B cell (primary cell): ENCODE results near the gene GLIS1.

Experiments used
- EZH2 ChIP-seq: IDR thresholded peaks from 2 replicates; pipeline ENCODE4 v1.6.1; 2012; ENCODE audit warnings: borderline replicate concordance, low read depth, mild to moderate bottlenecking, moderate library complexity, low read length; ENCODE audit not compliant: insufficient read depth, poor library complexity, severe bottlenecking
- TF ChIP-seq, protein P1 (sequence below): fragments of 200-600 bp; IDR thresholded peaks from one replicate; pipeline ENCODE4 v1.8.0; 2022; ENCODE audit warnings: antibody characterized with exemption, mild to moderate bottlenecking

DNA sequence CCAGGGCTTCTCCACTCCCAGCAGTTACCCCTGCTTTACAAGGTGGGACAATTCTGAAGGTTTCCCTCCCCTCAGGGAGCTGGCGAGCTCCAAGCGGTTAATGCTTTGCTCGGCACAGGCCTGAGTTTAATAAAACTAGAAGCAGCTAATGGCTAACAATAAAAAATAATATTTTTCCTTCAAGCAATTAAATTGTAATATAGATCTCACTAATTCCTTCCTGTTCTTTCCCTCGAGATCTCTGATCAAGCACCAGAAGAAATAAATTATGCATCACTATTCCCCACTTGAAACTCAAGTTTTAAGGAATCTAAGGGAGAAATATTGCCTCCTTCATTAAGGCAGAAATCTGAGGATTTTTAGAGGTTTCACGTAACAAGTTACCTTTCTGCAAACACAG, 42.9 kb downstream of the GLIS1 start:
- TF ChIP-seq, protein P1, sequence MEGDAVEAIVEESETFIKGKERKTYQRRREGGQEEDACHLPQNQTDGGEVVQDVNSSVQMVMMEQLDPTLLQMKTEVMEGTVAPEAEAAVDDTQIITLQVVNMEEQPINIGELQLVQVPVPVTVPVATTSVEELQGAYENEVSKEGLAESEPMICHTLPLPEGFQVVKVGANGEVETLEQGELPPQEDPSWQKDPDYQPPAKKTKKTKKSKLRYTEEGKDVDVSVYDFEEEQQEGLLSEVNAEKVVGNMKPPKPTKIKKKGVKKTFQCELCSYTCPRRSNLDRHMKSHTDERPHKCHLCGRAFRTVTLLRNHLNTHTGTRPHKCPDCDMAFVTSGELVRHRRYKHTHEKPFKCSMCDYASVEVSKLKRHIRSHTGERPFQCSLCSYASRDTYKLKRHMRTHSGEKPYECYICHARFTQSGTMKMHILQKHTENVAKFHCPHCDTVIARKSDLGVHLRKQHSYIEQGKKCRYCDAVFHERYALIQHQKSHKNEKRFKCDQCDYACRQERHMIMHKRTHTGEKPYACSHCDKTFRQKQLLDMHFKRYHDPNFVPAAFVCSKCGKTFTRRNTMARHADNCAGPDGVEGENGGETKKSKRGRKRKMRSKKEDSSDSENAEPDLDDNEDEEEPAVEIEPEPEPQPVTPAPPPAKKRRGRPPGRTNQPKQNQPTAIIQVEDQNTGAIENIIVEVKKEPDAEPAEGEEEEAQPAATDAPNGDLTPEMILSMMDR: no peak
- no peak for TF ChIP-seq EZH2
